HG02623 (cell line): Measurements from ENCODE around the gene NXT1.

ENCODE experiments used
- ATAC-seq: cut with Tn5 transposase; IDR thresholded peaks from one replicate; pipeline ENCODE4 v1.9.1; 2021; ENCODE audit warnings: moderate library complexity; ENCODE audit not compliant: unreplicated experiment

The NXT1 gene

GRCh38 chr20:23358923-23359593 is 8.5 kb downstream of the NXT1 start:
- ATAC-seq: no peak

- ATAC-seq: no peak
Measured at GRCh38 chr20:23360531-23360930, 9.9 kb downstream of the NXT1 start.

- ATAC-seq: no peak
Measured at GRCh38 chr20:23361119-23361475, 10.5 kb downstream of the NXT1 start.

GRCh38 chr20:23361476-23362391 is 11.1 kb downstream of the NXT1 start, which contains the start of gene GZF1:
Gene GZF1, plus strand, starts transcription at chr20:23362182. Its CDS starts 2,202 bp downstream, at chr20:23364384.
- peak; percentile 66 for ATAC-seq

GRCh38 chr20:23362392-23363256 is 12.0 kb downstream of the NXT1 start:
- ATAC-seq: no peak

GRCh38 chr20:23363257-23363649 is 12.7 kb downstream of the NXT1 start:
- ATAC-seq: no peak

- ATAC-seq: no peak
Measured at GRCh38 chr20:23365390-23366165, 15.0 kb downstream of the NXT1 start.

- no peak for ATAC-seq
Measured at GRCh38 chr20:23366384-23366783, 15.8 kb downstream of the NXT1 start.

- ATAC-seq: no peak
Measured at GRCh38 chr20:23367770-23368169, 17.2 kb downstream of the NXT1 start.

GRCh38 chr20:23368316-23369071 is 17.9 kb downstream of the NXT1 start:
- no peak for ATAC-seq

- no peak for ATAC-seq
Measured at GRCh38 chr20:23369072-23369823, 18.7 kb downstream of the NXT1 start.

- ATAC-seq: no peak
Measured at GRCh38 chr20:23370274-23370673, 19.7 kb downstream of the NXT1 start.

GRCh38 chr20:23370873-23371272 is 20.3 kb downstream of the NXT1 start:
- ATAC-seq: no peak

GRCh38 chr20:23371496-23371895 is 20.9 kb downstream of the NXT1 start:
- no peak for ATAC-seq

- no peak for ATAC-seq
Measured at GRCh38 chr20:23374441-23374840, 23.9 kb downstream of the NXT1 start.

GRCh38 chr20:23375827-23376226 is 25.2 kb downstream of the NXT1 start:
- ATAC-seq: no peak

GRCh38 chr20:23379772-23380171 is 29.2 kb downstream of the NXT1 start:
- no peak for ATAC-seq

GRCh38 chr20:23381876-23382275 is 31.3 kb downstream of the NXT1 start:
- no peak for ATAC-seq
